Measurements from ENCODE around the gene BICD1. TPM values are rescaled to one million over a fixed set of nuclear protein-coding genes. Genes with fewer than 3 reads are reported as not detected.

The BICD1 gene
- total and polyA plus RNA-seq, 4 donors, result 6.1 to 22.9 (median 12.8) TPM

GRCh38 chr12:32399370-32400113, 292.9 kb downstream of the BICD1 start, which contains the start of gene FGD4:
FGD4 (plus strand) TSS chr12:32399558.
- no peaks in the 10 kb centered on the region for H3K9me3 ChIP-seq (ENCODE audit: control insufficient read depth in 4 of 4, insufficient read depth in 3 of 4, low read length in 3 of 4)
- H3K27ac ChIP-seq (ENCODE audit: low read depth in 1 of 2, low read length in 1 of 2), result peak within 1 kb of the TSS; percentile 89 to 92
- 0 to 1% methylated on average over 62 to 82 of the region's 82 CpGs for WGBS, 2 donors
- peak within 1 kb of the TSS; percentile 14 to 19 for H3K9ac ChIP-seq (ENCODE audit: insufficient read depth in 1 of 2, low read length in 2 of 2)
- ATAC-seq (ENCODE audit: insufficient read depth, low FRiP score) (peak; percentile 96), DNase-seq (peak; percentile 80 to 86 (median 85))
- TF ChIP-seq CTCF (IDR thresholded peaks at IDR 0.05; ENCODE audit: control extremely low read depth, extremely low read depth), result no peak
- no peaks in the 10 kb centered on the region for H3K36me3 ChIP-seq (ENCODE audit: control insufficient read depth in 4 of 4, insufficient read depth in 4 of 4, low read length in 4 of 4)
- H3K4me1 ChIP-seq (ENCODE audit: control insufficient read depth in 5 of 5, insufficient read depth in 5 of 5, low read length in 5 of 5), result peaks cover 0 to 8% (median 0%) of the 10 kb centered on the region in 5 donors
- peaks cover 0 to 16% (median 9%) of the 10 kb centered on the region in 3 donors for H3K27me3 ChIP-seq (ENCODE audit: control insufficient read depth in 3 of 3, insufficient read depth in 3 of 3, low read length in 2 of 3)
- peak within 1 kb of the TSS; percentile 81 for H3K4me3 ChIP-seq

- WGBS, 2 donors, result 18 to 23% methylated on average over 15 of the region's 15 CpGs
- ATAC-seq (ENCODE audit: insufficient read depth, low FRiP score), result no peak
Measured at GRCh38 chr12:32400114-32400672, 293.5 kb downstream of the BICD1 start.

GRCh38 chr12:32400866-32401265, 294.2 kb downstream of the BICD1 start:
- no peak overlapping the region for H3K9ac ChIP-seq (ENCODE audit: insufficient read depth in 1 of 2, low read length in 2 of 2)
- ATAC-seq (ENCODE audit: insufficient read depth, low FRiP score) (no peak), DNase-seq (no peak)
- H3K4me3 ChIP-seq, result no peak overlapping the region
- no peak for TF ChIP-seq CTCF (IDR thresholded peaks at IDR 0.05; ENCODE audit: control extremely low read depth, extremely low read depth)
- H3K27me3 ChIP-seq (ENCODE audit: control insufficient read depth in 3 of 3, insufficient read depth in 3 of 3, low read length in 2 of 3), result peaks cover 0 to 16% (median 9%) of the 10 kb centered on the region in 3 donors
- 30 to 57% methylated on average over 2 of the region's 2 CpGs for WGBS, 2 donors
- no peak overlapping the region for H3K27ac ChIP-seq (ENCODE audit: low read depth in 1 of 2, low read length in 1 of 2)
- no peaks in the 10 kb centered on the region for H3K36me3 ChIP-seq (ENCODE audit: control insufficient read depth in 4 of 4, insufficient read depth in 4 of 4, low read length in 4 of 4)
- H3K4me1 ChIP-seq (ENCODE audit: control insufficient read depth in 5 of 5, insufficient read depth in 5 of 5, low read length in 5 of 5), result peaks cover 0 to 8% (median 0%) of the 10 kb centered on the region in 5 donors
- no peaks in the 10 kb centered on the region for H3K9me3 ChIP-seq (ENCODE audit: control insufficient read depth in 4 of 4, insufficient read depth in 3 of 4, low read length in 3 of 4)

More at GRCh38 chr12:32400114-32400672, 293.5 kb downstream of the BICD1 start:
- H3K9ac ChIP-seq (ENCODE audit: insufficient read depth in 1 of 2, low read length in 2 of 2), result peak overlapping the region; percentile 14 to 19
- H3K9me3 ChIP-seq (ENCODE audit: control insufficient read depth in 4 of 4, insufficient read depth in 3 of 4, low read length in 3 of 4), result no peaks in the 10 kb centered on the region
- peak; percentile 18 to 26 (median 22) for DNase-seq
- H3K4me1 ChIP-seq (ENCODE audit: control insufficient read depth in 5 of 5, insufficient read depth in 5 of 5, low read length in 5 of 5), result peaks cover 0 to 8% (median 0%) of the 10 kb centered on the region in 5 donors
- TF ChIP-seq CTCF (IDR thresholded peaks at IDR 0.05; ENCODE audit: control extremely low read depth, extremely low read depth), result no peak
- peaks cover 0 to 16% (median 9%) of the 10 kb centered on the region in 3 donors for H3K27me3 ChIP-seq (ENCODE audit: control insufficient read depth in 3 of 3, insufficient read depth in 3 of 3, low read length in 2 of 3)
- peak overlapping the region; percentile 89 to 92 for H3K27ac ChIP-seq (ENCODE audit: low read depth in 1 of 2, low read length in 1 of 2)
- H3K36me3 ChIP-seq (ENCODE audit: control insufficient read depth in 4 of 4, insufficient read depth in 4 of 4, low read length in 4 of 4), result no peaks in the 10 kb centered on the region
- peak overlapping the region; percentile 81 for H3K4me3 ChIP-seq

Measured in lung (tissue), 12 donors.